Stimulated activated CD4-positive, alpha-beta T cell treated with anti-CD3 and anti-CD28 coated beads, Interleukin-2, amount 100 ng/mL, for 24 hours (primary cell): ENCODE results near the gene PRICKLE2.

Experiments used
- DNase-seq, 2 donors: peaks; one replicate each; pipeline ENCODE4 v3.0.0-alpha.2; 2020

Gene PRICKLE2

GRCh38 chr3:64247991-64248646, 22.9 kb upstream of the PRICKLE2 start:
- no peak for DNase-seq

GRCh38 chr3:64244011-64244942, 19.0 kb upstream of the PRICKLE2 start:
- no peak for DNase-seq

- DNase-seq: no peak
These were observed 17.2 kb upstream of the PRICKLE2 start for GRCh38 chr3:64242435-64242834.

- no peak for DNase-seq
These were observed 15.7 kb upstream of the PRICKLE2 start for GRCh38 chr3:64240959-64241358.

- DNase-seq: no peak
These were observed 15.1 kb upstream of the PRICKLE2 start for GRCh38 chr3:64240396-64240795.

- DNase-seq: no peak
These were observed 14.6 kb upstream of the PRICKLE2 start for GRCh38 chr3:64239841-64240240.

GRCh38 chr3:64238971-64239667, 13.9 kb upstream of the PRICKLE2 start:
- DNase-seq: no peak

- DNase-seq: no peak
These were observed 11.8 kb upstream of the PRICKLE2 start for GRCh38 chr3:64237083-64237482.

GRCh38 chr3:64235605-64236004, 10.3 kb upstream of the PRICKLE2 start:
- no peak for DNase-seq

- no peak for DNase-seq
These were observed 9.3 kb upstream of the PRICKLE2 start for GRCh38 chr3:64234571-64234970.

GRCh38 chr3:64232821-64233220, 7.6 kb upstream of the PRICKLE2 start:
- no peak for DNase-seq

GRCh38 chr3:64229903-64230302, 4.6 kb upstream of the PRICKLE2 start:
- DNase-seq: no peak

- DNase-seq: no peak
These were observed 2.8 kb upstream of the PRICKLE2 start for GRCh38 chr3:64228110-64228509.

GRCh38 chr3:64226730-64227129, 1.5 kb upstream of the PRICKLE2 start:
- DNase-seq: no peak

GRCh38 chr3:64225695-64226499, 631 bp upstream of the PRICKLE2 start:
- no peak for DNase-seq

- DNase-seq: no peak
These were observed 1.2 kb downstream of the PRICKLE2 start for GRCh38 chr3:64223791-64224745.

GRCh38 chr3:64222501-64223111, 2.7 kb downstream of the PRICKLE2 start:
- no peak for DNase-seq

GRCh38 chr3:64221571-64222257, 3.6 kb downstream of the PRICKLE2 start:
- no peak for DNase-seq

GRCh38 chr3:64220161-64220914, 4.9 kb downstream of the PRICKLE2 start:
- no peak for DNase-seq

GRCh38 chr3:64218746-64219145, 6.5 kb downstream of the PRICKLE2 start:
- no peak for DNase-seq
